ENCODE results near the gene PLA2G12B.

GRCh38 chr10:72948762-72949161 lies 5.8 kb downstream of the PLA2G12B start:
- TF ChIP-seq CTCF (IDR thresholded peaks at IDR 0.05) (no peak), ZFX (IDR thresholded peaks at IDR 0.05; ENCODE audit: borderline replicate concordance) (no peak)

Data from 22Rv1 (cell line).